DMS79 treated with DMSO at 0.1 percent for 48 hours (cell line): ENCODE data around the gene GNG7.
"Not testable (repeated sequence)": the region's sequence is repeated elsewhere in the genome, so short reads cannot be mapped to it uniquely, and the experiment has no call there.

ENCODE experiments used
- DNase-seq: peaks from one replicate; lab custom pipeline; 2025; lab: John Stamatoyannopoulos, UW

The GNG7 gene

GRCh38 chr19:2602391-2603181, 99.9 kb downstream of the GNG7 start:
- DNase-seq = no peak

GRCh38 chr19:2600914-2601870, 101.3 kb downstream of the GNG7 start:
- DNase-seq = no peak

GRCh38 chr19:2594319-2594718, 108.2 kb downstream of the GNG7 start:
- DNase-seq = no peak

GRCh38 chr19:2592824-2593223, 109.7 kb downstream of the GNG7 start:
- no peak for DNase-seq

- no peak for DNase-seq
Observed at GRCh38 chr19:2591537-2592291, 110.8 kb downstream of the GNG7 start.

GRCh38 chr19:2590630-2591399, 111.7 kb downstream of the GNG7 start:
- no peak for DNase-seq

- DNase-seq = no peak
Observed at GRCh38 chr19:2589441-2589840, 113.1 kb downstream of the GNG7 start.

GRCh38 chr19:2588081-2588777, 114.3 kb downstream of the GNG7 start:
- DNase-seq = no peak

GRCh38 chr19:2587001-2587719, 115.3 kb downstream of the GNG7 start:
- DNase-seq = no peak

- no peak for DNase-seq
Observed at GRCh38 chr19:2586196-2586595, 116.3 kb downstream of the GNG7 start.

- DNase-seq = no peak
Observed at GRCh38 chr19:2584002-2584401, 118.5 kb downstream of the GNG7 start.

GRCh38 chr19:2582984-2583956, 119.2 kb downstream of the GNG7 start:
- DNase-seq = no peak

GRCh38 chr19:2580396-2580795, 122.1 kb downstream of the GNG7 start:
- not testable (repeated sequence) for DNase-seq

- no peak for DNase-seq
Observed at GRCh38 chr19:2579678-2580280, 122.7 kb downstream of the GNG7 start.

- DNase-seq = peak; percentile 67
Observed at GRCh38 chr19:2578901-2579677, 123.4 kb downstream of the GNG7 start.

GRCh38 chr19:2578391-2578890, 124.1 kb downstream of the GNG7 start:
- no peak for DNase-seq

GRCh38 chr19:2577722-2578335, 124.7 kb downstream of the GNG7 start:
- no peak for DNase-seq
